Parathyroid adenoma (tissue), 2 donors: Measurements from ENCODE around the gene BCORL1.

ENCODE experiments used
- H2AFZ ChIP-seq: fragments of 300-600 bp; sonication (generic); one replicate; pipeline ENCODE4 v1.7.0; 2017; ENCODE audit warnings: antibody characterized with exemption, mild to moderate bottlenecking
- H3K27ac ChIP-seq: fragments of 300-600 bp; sonication (generic); one replicate; pipeline ENCODE4 v1.7.0; 2017
- H3K27me3 ChIP-seq: fragments of 300-600 bp; sonication (generic); one replicate; pipeline ENCODE4 v1.7.0; 2017; ENCODE audit warnings: low read length; ENCODE audit not compliant: control insufficient read depth, insufficient read depth
- H3K36me3 ChIP-seq: fragments of 300-600 bp; sonication (generic); one replicate; pipeline ENCODE4 v1.7.0; 2017; ENCODE audit warnings: low read length; ENCODE audit not compliant: control insufficient read depth, insufficient read depth
- H3K4me1 ChIP-seq: fragments of 300-600 bp; sonication (generic); one replicate; pipeline ENCODE4 v1.7.0; 2017; ENCODE audit warnings: control low read depth
- H3K4me2 ChIP-seq: fragments of 300-600 bp; sonication (generic); one replicate; pipeline ENCODE4 v1.7.0; 2017; ENCODE audit warnings: low read length
- H3K4me3 ChIP-seq: fragments of 300-600 bp; sonication (generic); one replicate; pipeline ENCODE4 v1.7.0; 2017; ENCODE audit warnings: low read depth, low read length
- H3K79me2 ChIP-seq: fragments of 300-600 bp; sonication (generic); one replicate; pipeline ENCODE4 v1.7.0; 2017; ENCODE audit warnings: control low read depth
- H3K9ac ChIP-seq: fragments of 300-600 bp; sonication (generic); one replicate; pipeline ENCODE4 v1.7.0; 2017; ENCODE audit warnings: mild to moderate bottlenecking
- H3K9me3 ChIP-seq: fragments of 300-600 bp; sonication (generic); one replicate; pipeline ENCODE4 v1.7.0; 2017; ENCODE audit warnings: low read length; ENCODE audit not compliant: control insufficient read depth
- TF ChIP-seq, protein P1 (sequence below): fragments of 300-600 bp; sonication (generic); IDR thresholded peaks from one replicate; pipeline ENCODE4 v1.7.0; 2017; ENCODE audit warnings: antibody characterized with exemption, mild to moderate bottlenecking
- donor health status: primary hyperparathyroidism.

Gene BCORL1

DNA sequence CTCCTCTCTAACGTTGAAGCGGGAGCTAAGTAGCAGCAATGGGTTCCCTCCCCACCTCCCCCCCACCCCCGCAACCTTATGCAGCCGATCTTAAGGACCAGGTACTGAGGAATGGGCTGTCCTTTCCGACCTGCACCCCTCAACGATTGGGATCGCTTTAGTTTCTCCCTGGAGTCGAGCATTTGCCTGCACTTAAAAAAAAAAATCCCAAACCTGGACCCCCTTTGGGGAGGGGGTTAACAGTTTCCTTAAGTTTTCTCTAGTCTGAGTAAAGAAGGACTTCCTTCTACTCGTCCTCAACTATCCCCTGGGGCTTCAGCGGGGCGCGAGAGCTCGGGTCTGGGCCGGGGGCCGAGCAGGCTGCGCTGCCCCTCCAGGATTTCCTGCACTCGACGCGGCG is 25.7 kb upstream of the BCORL1 start:
- H3K9ac ChIP-seq = no peak overlapping the region
- H3K27me3 ChIP-seq = no peaks in the 10 kb centered on the region
- no peak overlapping the region for H2AFZ ChIP-seq
- H3K79me2 ChIP-seq = no peaks in the 10 kb centered on the region
- H3K9me3 ChIP-seq = no peaks in the 10 kb centered on the region
- H3K4me2 ChIP-seq = peak overlapping the region; percentile 35
- no peaks in the 10 kb centered on the region for H3K36me3 ChIP-seq
- H3K4me1 ChIP-seq = peaks cover 6% of the 10 kb centered on the region
- no peak overlapping the region for H3K27ac ChIP-seq
- TF ChIP-seq, protein P1, sequence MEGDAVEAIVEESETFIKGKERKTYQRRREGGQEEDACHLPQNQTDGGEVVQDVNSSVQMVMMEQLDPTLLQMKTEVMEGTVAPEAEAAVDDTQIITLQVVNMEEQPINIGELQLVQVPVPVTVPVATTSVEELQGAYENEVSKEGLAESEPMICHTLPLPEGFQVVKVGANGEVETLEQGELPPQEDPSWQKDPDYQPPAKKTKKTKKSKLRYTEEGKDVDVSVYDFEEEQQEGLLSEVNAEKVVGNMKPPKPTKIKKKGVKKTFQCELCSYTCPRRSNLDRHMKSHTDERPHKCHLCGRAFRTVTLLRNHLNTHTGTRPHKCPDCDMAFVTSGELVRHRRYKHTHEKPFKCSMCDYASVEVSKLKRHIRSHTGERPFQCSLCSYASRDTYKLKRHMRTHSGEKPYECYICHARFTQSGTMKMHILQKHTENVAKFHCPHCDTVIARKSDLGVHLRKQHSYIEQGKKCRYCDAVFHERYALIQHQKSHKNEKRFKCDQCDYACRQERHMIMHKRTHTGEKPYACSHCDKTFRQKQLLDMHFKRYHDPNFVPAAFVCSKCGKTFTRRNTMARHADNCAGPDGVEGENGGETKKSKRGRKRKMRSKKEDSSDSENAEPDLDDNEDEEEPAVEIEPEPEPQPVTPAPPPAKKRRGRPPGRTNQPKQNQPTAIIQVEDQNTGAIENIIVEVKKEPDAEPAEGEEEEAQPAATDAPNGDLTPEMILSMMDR = no peak
- no peak overlapping the region for H3K4me3 ChIP-seq

DNA sequence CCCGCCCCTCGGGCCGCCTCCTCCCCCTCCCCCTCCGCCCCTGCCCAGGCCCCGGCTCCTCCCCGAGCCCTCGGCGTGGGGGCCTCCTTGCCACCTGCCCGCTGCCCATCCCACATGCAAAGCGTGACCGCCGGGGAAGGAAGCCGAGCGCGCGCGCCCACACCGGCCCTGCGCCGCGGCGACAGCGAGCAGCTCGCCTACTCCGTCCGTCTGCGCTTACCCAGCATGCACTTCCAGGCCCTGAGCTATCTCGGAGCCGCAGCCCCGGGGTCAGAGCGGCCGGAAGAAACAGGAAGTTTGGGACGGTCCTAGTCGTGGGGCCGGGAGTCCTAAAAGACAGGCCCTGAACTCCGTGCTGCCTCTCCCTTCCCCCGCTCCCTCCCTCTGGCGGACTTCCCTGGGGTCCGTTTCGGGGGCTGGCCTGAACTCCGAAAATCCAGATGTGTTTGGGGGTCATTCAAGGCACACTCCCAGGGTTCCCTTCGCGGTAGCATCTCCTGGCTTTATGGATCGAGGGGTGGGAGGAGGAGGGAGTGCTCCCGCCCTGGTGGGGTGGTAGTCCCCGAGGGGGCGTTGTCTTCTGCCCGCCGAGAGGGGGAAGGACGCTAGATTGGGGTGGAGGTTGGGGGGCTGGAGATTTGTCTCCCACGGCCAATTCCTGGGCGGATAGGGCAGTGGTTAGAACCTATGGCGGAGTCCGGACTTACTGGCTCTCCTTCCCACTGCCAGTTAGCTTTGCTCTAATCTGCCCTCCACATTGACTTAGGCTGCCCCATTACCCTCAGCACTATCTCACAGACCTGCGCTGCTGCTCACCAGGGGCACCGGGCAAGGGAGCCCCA is 25.0 kb upstream of the BCORL1 start:
- no peaks in the 10 kb centered on the region for H3K9me3 ChIP-seq
- H2AFZ ChIP-seq = peak overlapping the region; percentile 85
- H3K79me2 ChIP-seq = no peaks in the 10 kb centered on the region
- no peak overlapping the region for H3K9ac ChIP-seq
- peak overlapping the region; percentile 77 for H3K4me2 ChIP-seq
- H3K4me3 ChIP-seq = peak overlapping the region; percentile 52
- H3K27me3 ChIP-seq = no peaks in the 10 kb centered on the region
- TF ChIP-seq, protein P1 = no peak
- no peaks in the 10 kb centered on the region for H3K36me3 ChIP-seq
- H3K4me1 ChIP-seq = peaks cover 2% of the 10 kb centered on the region
- H3K27ac ChIP-seq = peak overlapping the region; percentile 5

DNA sequence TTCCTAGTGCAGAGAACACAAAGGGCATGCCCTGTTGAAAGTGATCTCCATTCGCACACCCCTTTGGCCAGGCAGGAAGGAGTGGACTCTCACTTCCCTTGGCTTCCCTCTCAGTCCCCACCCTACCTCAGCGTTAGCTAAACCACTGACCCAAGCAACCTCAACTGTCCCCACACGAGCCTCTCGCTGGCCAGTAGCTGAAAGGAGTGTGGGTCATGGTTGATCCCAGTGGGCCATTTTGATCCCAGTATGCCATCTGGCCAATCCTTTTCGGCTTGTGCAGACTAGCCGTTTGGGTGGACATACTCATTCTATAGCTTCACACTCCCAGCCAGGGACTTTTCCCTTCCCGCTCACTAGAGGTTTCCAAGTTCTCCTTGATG is 24.4 kb upstream of the BCORL1 start:
- Histone ChIP-seq H3K4me1 (peaks cover 2% of the 10 kb centered on the region), H3K27ac (no peak overlapping the region), H3K79me2 (no peaks in the 10 kb centered on the region), H2AFZ (no peak overlapping the region), H3K27me3 (no peaks in the 10 kb centered on the region), H3K4me2 (no peak overlapping the region), H3K4me3 (no peak overlapping the region), H3K9me3 (no peaks in the 10 kb centered on the region), H3K36me3 (no peaks in the 10 kb centered on the region), H3K9ac (no peak overlapping the region)
- TF ChIP-seq, protein P1 = no peak

DNA sequence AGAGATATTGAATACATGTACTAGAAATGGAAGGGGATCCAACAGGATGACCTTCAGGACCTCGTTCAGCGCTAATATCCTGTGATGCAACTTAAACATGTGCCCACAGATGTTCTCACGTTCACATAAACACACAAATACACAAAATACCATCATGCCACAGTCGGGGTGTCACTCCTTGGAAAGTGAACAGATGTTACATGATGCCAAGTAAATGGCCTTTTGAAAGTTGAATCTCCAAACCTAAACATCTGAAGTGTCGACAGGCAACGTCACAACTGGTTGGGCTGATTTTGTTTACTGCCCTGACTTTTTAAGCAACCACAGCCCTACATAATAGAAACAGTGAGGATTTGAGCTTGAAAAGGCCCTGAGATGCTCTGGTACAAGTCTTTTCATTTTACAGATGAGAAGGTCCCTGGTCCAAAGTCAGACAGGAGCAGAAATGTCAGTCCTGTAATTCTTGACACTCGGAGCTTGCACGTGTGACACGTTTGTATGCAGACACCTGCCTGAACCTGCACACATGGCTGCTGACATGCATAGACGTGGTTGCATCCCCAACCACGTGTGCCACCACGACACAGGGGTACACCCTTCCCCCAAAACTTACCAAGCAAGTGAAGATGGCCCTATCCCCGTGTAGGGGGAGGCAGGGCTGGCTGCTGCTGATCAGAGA is 23.5 kb upstream of the BCORL1 start:
- no peaks in the 10 kb centered on the region for H3K9me3 ChIP-seq
- H3K27me3 ChIP-seq = no peaks in the 10 kb centered on the region
- TF ChIP-seq, protein P1 = no peak
- H3K4me1 ChIP-seq = peaks cover 2% of the 10 kb centered on the region
- H3K9ac ChIP-seq = no peak overlapping the region
- H3K4me2 ChIP-seq = no peak overlapping the region
- H2AFZ ChIP-seq = peak overlapping the region; percentile 68
- H3K4me3 ChIP-seq = no peak overlapping the region
- H3K79me2 ChIP-seq = no peaks in the 10 kb centered on the region
- no peak overlapping the region for H3K27ac ChIP-seq
- H3K36me3 ChIP-seq = no peaks in the 10 kb centered on the region
